IMR-90 (cell line): ENCODE measurements around the gene TMEM54. TPM values are rescaled to one million over a fixed set of nuclear protein-coding genes. Genes with fewer than 3 reads are reported as not detected.
A peak's percentile ranks its signal among the peaks of the same experiment; 100 is the strongest.

Source experiments
- ATAC-seq: fragments of 200-7000 bp; cut with Tn5 transposase; 2 replicates; pipeline ENCODE4 v1.9.1; 2020; ENCODE audit warnings: low read depth, mild to moderate bottlenecking, moderate library complexity
- BruUV-seq: library from RNA; stranded (reverse); fragments of 400-500 nt; replicated peaks from 2 replicates; lab custom pipeline; 2021; lab: Mats Ljungman, UMichigan
- CTCF ChIA-PET: fragments of 300-600 bp; formaldehyde crosslinking; extraction: SDS; loops from one replicate; lab custom pipeline; 2021; ENCODE audit warnings: antibody characterized with exemption; lab: Yijun Ruan, JAX
- POLR2A ChIA-PET: fragments of 300-600 bp; sonication (Branson Sonifier 250); formaldehyde crosslinking; loops from one replicate; lab custom pipeline; 2022; ENCODE audit warnings: antibody characterized with exemption; ENCODE audit not compliant: unreplicated experiment; lab: Charles Lee
- DNase-seq: peaks from one replicate; pipeline ENCODE4 v3.0.0; 2013
- H2AFZ ChIP-seq: replicated peaks from 2 replicates; pipeline ENCODE3; 2013; ENCODE audit warnings: low read length, mild to moderate bottlenecking; ENCODE audit not compliant: poor library complexity
- H2AK5ac ChIP-seq: 2 replicates; pipeline ENCODE4 v1.6.1; 2013; ENCODE audit warnings: low read depth, low read length, inconsistent platforms
- H2AK9ac ChIP-seq: replicated peaks from 2 replicates; pipeline ENCODE3; 2013; ENCODE audit warnings: mild to moderate bottlenecking, low read depth, low read length, moderate library complexity; ENCODE audit not compliant: poor library complexity
- H2BK120ac ChIP-seq: 2 replicates; pipeline ENCODE4 v1.6.1; 2013; ENCODE audit warnings: low read depth, low read length, inconsistent platforms
- H2BK15ac ChIP-seq: 3 replicates; pipeline ENCODE4 v1.6.1; 2013; ENCODE audit warnings: low read depth, low read length, inconsistent platforms
- H2BK20ac ChIP-seq: 2 replicates; pipeline ENCODE4 v1.6.1; 2013; ENCODE audit warnings: low read depth, mild to moderate bottlenecking, inconsistent platforms, low read length, moderate library complexity
- H2BK5ac ChIP-seq: 2 replicates; pipeline ENCODE4 v1.6.1; 2013; ENCODE audit warnings: mild to moderate bottlenecking, low read depth, low read length, inconsistent platforms; ENCODE audit not compliant: poor library complexity, severe bottlenecking
- H3K14ac ChIP-seq: replicated peaks from 2 replicates; pipeline ENCODE4 v1.6.1; 2013; ENCODE audit warnings: low read depth, low read length, inconsistent platforms
- H3K18ac ChIP-seq: 2 replicates; pipeline ENCODE4 v1.6.1; 2013; ENCODE audit warnings: low read depth, low read length, control low read depth
- H3K23ac ChIP-seq: 2 replicates; pipeline ENCODE4 v1.6.1; 2013; ENCODE audit warnings: low read depth, low read length, inconsistent platforms
- H3K27ac ChIP-seq: 2 replicates; pipeline ENCODE4 v1.5.1; 2013; ENCODE audit warnings: mild to moderate bottlenecking, control low read depth, low read length; ENCODE audit not compliant: insufficient read depth
- H3K27me3 ChIP-seq: 2 replicates; pipeline ENCODE4 v1.6.1; 2013; ENCODE audit warnings: low read length; ENCODE audit not compliant: control insufficient read depth, insufficient read depth
- H3K36me3 ChIP-seq: 2 replicates; pipeline ENCODE4 v1.6.1; 2013; ENCODE audit warnings: low read length, mixed read lengths; ENCODE audit not compliant: control insufficient read depth, insufficient read depth
- H3K4ac ChIP-seq: 2 replicates; pipeline ENCODE4 v1.6.1; 2013; ENCODE audit warnings: low read depth, low read length, inconsistent platforms
- H3K4me1 ChIP-seq: 2 replicates; pipeline ENCODE4 v1.6.1; 2013; ENCODE audit warnings: low read length, mixed read lengths; ENCODE audit not compliant: control insufficient read depth, insufficient read depth
- H3K4me2 ChIP-seq: 2 replicates; pipeline ENCODE4 v1.6.1; 2013; ENCODE audit warnings: low read depth, mild to moderate bottlenecking, control low read depth, low read length, moderate library complexity
- H3K4me3 ChIP-seq: 2 replicates; pipeline ENCODE4 v1.5.1; 2013; ENCODE audit warnings: low read depth, mild to moderate bottlenecking, control low read depth, low read length, moderate library complexity; ENCODE audit not compliant: insufficient read depth
- H3K56ac ChIP-seq: 2 replicates; pipeline ENCODE4 v1.6.1; 2013; ENCODE audit warnings: low read length, inconsistent platforms; ENCODE audit not compliant: insufficient read depth; ENCODE audit errors: extremely low read depth
- H3K79me1 ChIP-seq, 2 experiments: 2 replicates each; pipeline ENCODE4 v1.6.1; 2013; ENCODE audit warnings: low read length in 2 of 2, inconsistent platforms in 1 of 2, low read depth in 1 of 2
- H3K9ac ChIP-seq: 2 replicates; pipeline ENCODE4 v1.6.1; 2013; ENCODE audit warnings: low read depth, low read length, control low read depth
- H3K9me1 ChIP-seq: 2 replicates; pipeline ENCODE4 v1.6.1; 2013; ENCODE audit warnings: low read length, inconsistent platforms; ENCODE audit not compliant: insufficient read depth
- H3K9me3 ChIP-seq: 2 replicates; pipeline ENCODE4 v1.6.1; 2013; ENCODE audit warnings: low read length; ENCODE audit not compliant: control insufficient read depth, insufficient read depth
- H4K20me1 ChIP-seq: 2 replicates; pipeline ENCODE4 v1.6.1; 2013; ENCODE audit warnings: low read length, inconsistent platforms; ENCODE audit not compliant: insufficient read depth
- H4K5ac ChIP-seq: 2 replicates; pipeline ENCODE4 v1.6.1; 2013; ENCODE audit warnings: mild to moderate bottlenecking, low read depth, low read length, control low read depth
- H4K8ac ChIP-seq, 2 experiments: 2 replicates each; pipeline ENCODE4 v1.6.1; 2013; ENCODE audit warnings: low read depth in 2 of 2, low read length in 2 of 2, control low read depth in 1 of 2, inconsistent platforms in 1 of 2
- H4K91ac ChIP-seq: 2 replicates; pipeline ENCODE4 v1.6.1; 2013; ENCODE audit warnings: low read depth, low read length, inconsistent platforms; ENCODE audit not compliant: insufficient read depth
- BHLHE40 ChIP-seq: fragments of 150-350 bp; IDR thresholded peaks from 2 replicates; pipeline ENCODE4 v1.6.1; 2016; ENCODE audit warnings: mild to moderate bottlenecking, low read depth, low read length
- CHD1 ChIP-seq: IDR thresholded peaks from 2 replicates; pipeline ENCODE4 v1.6.1; 2012; ENCODE audit warnings: low read depth, low read length, improper control_type of control experiment
- FOS ChIP-seq: fragments of 150-350 bp; IDR thresholded peaks from 2 replicates; pipeline ENCODE4 v1.6.1; 2016; ENCODE audit warnings: low read depth, low read length
- MAFK ChIP-seq: IDR thresholded peaks from 2 replicates; pipeline ENCODE4 v1.6.1; 2012; ENCODE audit warnings: low read depth, low read length, improper control_type of control experiment
- MAZ ChIP-seq: IDR thresholded peaks from 2 replicates; pipeline ENCODE4 v1.6.1; 2012; ENCODE audit warnings: low read depth, mild to moderate bottlenecking, low read length, improper control_type of control experiment, moderate library complexity, borderline replicate concordance
- MXI1 ChIP-seq: IDR thresholded peaks from 2 replicates; pipeline ENCODE4 v1.6.1; 2012; ENCODE audit warnings: low read depth, mild to moderate bottlenecking, low read length, moderate library complexity, borderline replicate concordance
- POLR2A ChIP-seq: IDR thresholded peaks from 2 replicates; pipeline ENCODE4 v1.6.1; 2012; ENCODE audit warnings: mild to moderate bottlenecking, low read depth, low read length
- RAD21 ChIP-seq: IDR thresholded peaks from 2 replicates; pipeline ENCODE4 v1.6.1; 2012; ENCODE audit warnings: low read length, improper control_type of control experiment
- RCOR1 ChIP-seq: IDR thresholded peaks from 2 replicates; pipeline ENCODE4 v1.6.1; 2012; ENCODE audit warnings: mild to moderate bottlenecking, low read length, improper control_type of control experiment; ENCODE audit not compliant: insufficient replicate concordance
- RFX5 ChIP-seq: IDR thresholded peaks from 2 replicates; pipeline ENCODE4 v1.8.0; 2012; ENCODE audit warnings: low read depth, mild to moderate bottlenecking, low read length, moderate library complexity
- SMC3 ChIP-seq: fragments of 150-350 bp; IDR thresholded peaks from 2 replicates; pipeline ENCODE4 v1.6.1; 2016; ENCODE audit warnings: low read depth, mild to moderate bottlenecking, antibody characterized with exemption, low read length, moderate library complexity
- WGBS, 2 experiments: methylation state at CpG; one replicate each; pipeline versions ENCODE4 v1.1.5 to v1.1.7; 2013; ENCODE audit warnings: missing lambda C conversion rate in 2 of 2; ENCODE audit not compliant: insufficient read length in 1 of 2; ENCODE audit errors: extremely low coverage in 2 of 2; 5-methylcytosine and 5-hydroxymethylcytosine counted together
- dilution Hi-C: fragments of 300-500 bp; cut with HindIII; formaldehyde crosslinking; loops from one replicate; pipeline ENCODE4 v1.14.3; 2018; ENCODE audit warnings: low sequenced_read_pairs; ENCODE audit not compliant: unreplicated experiment
- in situ Hi-C: fragments of 300-500 bp; cut with MboI; formaldehyde crosslinking; loops from 3 replicates; pipeline ENCODE4 v1.14.3; 2019; ENCODE audit warnings: low sequenced_read_pairs, inconsistent platforms, mixed read lengths
- intact Hi-C: fragments of 100-400 bp; cut with micrococcal nuclease; formaldehyde crosslinking; loops from 2 replicates; pipeline ENCODE4 v1.10.0; 2022
- polyA plus RNA-seq, 3 experiments: library from polyadenylated mRNA; depleted of rRNA; stranded (reverse); fragments of >200 nt; gene quantifications; 2 replicates each; pipeline ENCODE4 v1.2.3, GENCODE V29; 2012; ENCODE audit warnings: low replicate concordance in 1 of 3
- total RNA-seq: library from RNA; depleted of rRNA; stranded (reverse); fragments of >200 nt; gene quantifications from 2 replicates; pipeline ENCODE4 v1.2.3, GENCODE V29; 2012
- TF ChIP-seq, protein P1 (sequence below): fragments of 150-350 bp; IDR thresholded peaks from 2 replicates; pipeline ENCODE4 v1.6.1; 2016; ENCODE audit warnings: low read depth, mild to moderate bottlenecking, low read length, moderate library complexity, borderline replicate concordance
- TF ChIP-seq, protein P2 (sequence below): conservative IDR thresholded peaks from 2 replicates; pipeline ENCODE4 v1.5.1; 2012; ENCODE audit warnings: mild to moderate bottlenecking, low read depth, low read length, improper control_type of control experiment
- TF ChIP-seq, protein P3 (sequence below): fragments of 150-350 bp; IDR thresholded peaks from 2 replicates; pipeline ENCODE4 v1.6.1; 2017; ENCODE audit warnings: mild to moderate bottlenecking, antibody characterized with exemption, low read length, low read depth

Gene TMEM54
- total and polyA plus RNA-seq, 2 of the 4 experiments (the other 2 are of a cell fraction) = 25.5 to 75.2 TPM

DNA sequence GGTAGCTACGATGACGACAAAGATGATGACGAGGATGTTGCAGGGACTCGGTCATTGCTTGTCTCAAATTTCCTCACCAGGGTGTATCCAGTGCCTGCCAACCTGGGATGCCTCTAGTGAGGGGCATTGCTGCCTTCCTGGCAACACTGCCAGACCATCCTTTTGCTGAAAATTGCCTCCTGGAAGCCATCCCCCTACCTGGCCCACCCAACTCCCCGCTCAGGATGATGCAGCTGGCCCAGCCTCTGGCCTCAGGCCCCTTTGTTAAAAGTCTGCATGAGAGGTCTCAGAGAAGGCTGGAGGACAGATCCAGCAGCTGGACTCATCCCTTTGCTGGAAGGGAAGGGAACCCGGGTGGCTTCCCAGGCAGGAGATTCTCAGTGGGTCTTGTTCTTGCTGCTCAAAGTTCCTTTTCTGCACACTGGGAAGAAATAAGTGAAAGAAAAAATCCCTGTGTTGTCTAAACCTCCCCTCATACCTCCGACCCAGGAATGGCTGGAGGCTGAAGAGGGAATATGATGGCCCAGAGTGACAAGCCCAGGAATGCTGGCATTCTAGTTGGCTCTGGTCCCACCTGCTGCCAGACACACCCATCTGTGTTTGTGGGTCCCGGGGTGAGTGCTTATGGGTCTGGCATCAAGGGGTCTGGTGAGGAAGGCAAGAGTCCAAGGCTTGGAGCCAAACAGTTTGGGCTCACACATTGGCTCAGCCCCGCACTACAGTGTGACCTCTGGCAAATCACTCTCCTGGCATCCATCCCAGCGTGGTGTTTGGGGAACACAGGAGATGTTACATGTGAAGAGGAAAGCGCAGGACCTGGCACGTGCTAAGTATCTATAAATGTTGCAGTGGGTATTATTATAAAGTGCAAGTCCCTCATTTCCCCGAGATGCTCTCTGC is 23.7 kb downstream of the TMEM54 start:
- H2AK9ac ChIP-seq = no peak overlapping the region
- no peaks in the 10 kb centered on the region for H3K4me1 ChIP-seq
- H3K9me3 ChIP-seq = no peaks in the 10 kb centered on the region
- H2AFZ ChIP-seq = peak overlapping the region; percentile 11
- H3K18ac ChIP-seq = no peak overlapping the region
- ChIA-PET POLR2A (no interaction called here), CTCF (interaction anchor here (0.7 to 1.3 kb wide), 2 partner anchors 15 to 209 kb away, joined by 3 to 5 read pairs; no protein-coding TSS in a partner anchor)
- 0 out of 2 replicates have a peak, but pooled peaks cover 3% of the 10 kb centered on the region for H3K9me1 ChIP-seq
- H2BK5ac ChIP-seq = no peak overlapping the region
- 37% methylated on average over 8 of the region's 13 CpGs; no CpG with 5 or more reads in 1 of the 2 experiments for WGBS, 2 experiments
- 0 out of 2 replicates have a peak, but pooled peaks cover 4% of the 10 kb centered on the region for H4K20me1 ChIP-seq
- no peak overlapping the region for H2BK15ac ChIP-seq
- H3K4ac ChIP-seq = no peak overlapping the region
- H3K23ac ChIP-seq = no peak overlapping the region
- H3K4me3 ChIP-seq = no peak overlapping the region
- no peak overlapping the region for H3K4me2 ChIP-seq
- ATAC-seq (no peak), DNase-seq (no peak)
- no peak overlapping the region for H3K27ac ChIP-seq
- H3K14ac ChIP-seq = no peak overlapping the region
- no peak overlapping the region for H2BK120ac ChIP-seq
- no peak overlapping the region for H3K56ac ChIP-seq
- in situ Hi-C loops (no loop called here), dilution Hi-C loops (no loop called here), intact Hi-C loops (no loop called here)
- peaks cover 22% of the 10 kb centered on the region for H3K27me3 ChIP-seq
- no peak overlapping the region for H4K5ac ChIP-seq
- no peak overlapping the region for H4K8ac ChIP-seq
- no peaks in the 10 kb centered on the region for H3K79me1 ChIP-seq
- no peaks in the 10 kb centered on the region for H3K36me3 ChIP-seq
- no peak overlapping the region for H2BK20ac ChIP-seq
- no TSS peak for BruUV-seq
- no peak overlapping the region for H4K91ac ChIP-seq
- H3K9ac ChIP-seq = no peak overlapping the region
- no peak overlapping the region for H2AK5ac ChIP-seq
- TF ChIP-seq SMC3 = no peak
- TF ChIP-seq, protein P1, sequence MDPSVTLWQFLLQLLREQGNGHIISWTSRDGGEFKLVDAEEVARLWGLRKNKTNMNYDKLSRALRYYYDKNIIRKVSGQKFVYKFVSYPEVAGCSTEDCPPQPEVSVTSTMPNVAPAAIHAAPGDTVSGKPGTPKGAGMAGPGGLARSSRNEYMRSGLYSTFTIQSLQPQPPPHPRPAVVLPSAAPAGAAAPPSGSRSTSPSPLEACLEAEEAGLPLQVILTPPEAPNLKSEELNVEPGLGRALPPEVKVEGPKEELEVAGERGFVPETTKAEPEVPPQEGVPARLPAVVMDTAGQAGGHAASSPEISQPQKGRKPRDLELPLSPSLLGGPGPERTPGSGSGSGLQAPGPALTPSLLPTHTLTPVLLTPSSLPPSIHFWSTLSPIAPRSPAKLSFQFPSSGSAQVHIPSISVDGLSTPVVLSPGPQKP = no peak
- TF ChIP-seq FOS = no peak
- TF ChIP-seq RCOR1 = no peak
- no peak for TF ChIP-seq BHLHE40
- no peak for TF ChIP-seq RFX5
- TF ChIP-seq, protein P2, sequence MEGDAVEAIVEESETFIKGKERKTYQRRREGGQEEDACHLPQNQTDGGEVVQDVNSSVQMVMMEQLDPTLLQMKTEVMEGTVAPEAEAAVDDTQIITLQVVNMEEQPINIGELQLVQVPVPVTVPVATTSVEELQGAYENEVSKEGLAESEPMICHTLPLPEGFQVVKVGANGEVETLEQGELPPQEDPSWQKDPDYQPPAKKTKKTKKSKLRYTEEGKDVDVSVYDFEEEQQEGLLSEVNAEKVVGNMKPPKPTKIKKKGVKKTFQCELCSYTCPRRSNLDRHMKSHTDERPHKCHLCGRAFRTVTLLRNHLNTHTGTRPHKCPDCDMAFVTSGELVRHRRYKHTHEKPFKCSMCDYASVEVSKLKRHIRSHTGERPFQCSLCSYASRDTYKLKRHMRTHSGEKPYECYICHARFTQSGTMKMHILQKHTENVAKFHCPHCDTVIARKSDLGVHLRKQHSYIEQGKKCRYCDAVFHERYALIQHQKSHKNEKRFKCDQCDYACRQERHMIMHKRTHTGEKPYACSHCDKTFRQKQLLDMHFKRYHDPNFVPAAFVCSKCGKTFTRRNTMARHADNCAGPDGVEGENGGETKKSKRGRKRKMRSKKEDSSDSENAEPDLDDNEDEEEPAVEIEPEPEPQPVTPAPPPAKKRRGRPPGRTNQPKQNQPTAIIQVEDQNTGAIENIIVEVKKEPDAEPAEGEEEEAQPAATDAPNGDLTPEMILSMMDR = no peak
- TF ChIP-seq POLR2A = no peak
- TF ChIP-seq, protein P3, sequence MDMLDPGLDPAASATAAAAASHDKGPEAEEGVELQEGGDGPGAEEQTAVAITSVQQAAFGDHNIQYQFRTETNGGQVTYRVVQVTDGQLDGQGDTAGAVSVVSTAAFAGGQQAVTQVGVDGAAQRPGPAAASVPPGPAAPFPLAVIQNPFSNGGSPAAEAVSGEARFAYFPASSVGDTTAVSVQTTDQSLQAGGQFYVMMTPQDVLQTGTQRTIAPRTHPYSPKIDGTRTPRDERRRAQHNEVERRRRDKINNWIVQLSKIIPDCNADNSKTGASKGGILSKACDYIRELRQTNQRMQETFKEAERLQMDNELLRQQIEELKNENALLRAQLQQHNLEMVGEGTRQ = no peak
- TF ChIP-seq CHD1 = no peak
- TF ChIP-seq MAZ = no peak
- TF ChIP-seq MAFK = no peak
- no peak for TF ChIP-seq RAD21
- TF ChIP-seq MXI1 = no peak
